DOHH2 (cell line): ENCODE measurements around the gene DTNB.

Experiments used
- H3F3A ChIP-seq: fragments of 200-600 bp; sonication (generic), shearing (Covaris generic); 2 replicates; pipeline ENCODE4 v1.6.0; 2016; ENCODE audit warnings: antibody characterized with exemption, mild to moderate bottlenecking; ENCODE audit not compliant: control insufficient read depth, insufficient read depth
- H3K27ac ChIP-seq: fragments of 200-600 bp; sonication (generic); 2 replicates; pipeline ENCODE4 v1.5.1; 2014; ENCODE audit warnings: low read depth, mild to moderate bottlenecking, low read length, moderate library complexity
- H3K27me3 ChIP-seq: fragments of 200-600 bp; sonication (generic); 2 replicates; pipeline ENCODE4 v1.6.1; 2014; ENCODE audit warnings: mild to moderate bottlenecking, low read length, mixed read lengths; ENCODE audit not compliant: control insufficient read depth
- H3K36me3 ChIP-seq: fragments of 200-600 bp; sonication (generic); 2 replicates; pipeline ENCODE4 v1.6.1; 2014; ENCODE audit warnings: mild to moderate bottlenecking, low read length, moderate library complexity, mixed read lengths; ENCODE audit not compliant: control insufficient read depth
- H3K4me1 ChIP-seq: fragments of 200-600 bp; sonication (generic); 2 replicates; pipeline ENCODE4 v1.6.1; 2014; ENCODE audit warnings: mild to moderate bottlenecking, low read length, mixed read lengths; ENCODE audit not compliant: control insufficient read depth
- H3K4me2 ChIP-seq: fragments of 200-600 bp; sonication (generic); 2 replicates; pipeline ENCODE4 v1.6.0; 2014; ENCODE audit warnings: mild to moderate bottlenecking, low read length, moderate library complexity
- H3K4me3 ChIP-seq: fragments of 200-600 bp; sonication (generic); 2 replicates; pipeline ENCODE4 v1.5.1; 2014; ENCODE audit warnings: mild to moderate bottlenecking, low read length, mixed read lengths
- H3K79me2 ChIP-seq: fragments of 200-600 bp; sonication (generic); 2 replicates; pipeline ENCODE4 v1.6.1; 2014; ENCODE audit warnings: mild to moderate bottlenecking, low read length, mixed read lengths; ENCODE audit not compliant: control insufficient read depth
- H3K9me2 ChIP-seq: fragments of 200-600 bp; sonication (generic); replicated peaks from 2 replicates; pipeline ENCODE4 v1.6.1; 2014; ENCODE audit warnings: mild to moderate bottlenecking, low read length, mixed read lengths; ENCODE audit not compliant: control insufficient read depth
- H3K9me3 ChIP-seq: fragments of 200-600 bp; sonication (generic); 2 replicates; pipeline ENCODE4 v1.6.1; 2014; ENCODE audit warnings: antibody characterized with exemption, low read length, mixed read lengths; ENCODE audit not compliant: control insufficient read depth, insufficient read depth
- H4K20me1 ChIP-seq: fragments of 200-600 bp; sonication (generic); 2 replicates; pipeline ENCODE4 v1.6.0; 2014; ENCODE audit warnings: low read depth, mild to moderate bottlenecking, antibody characterized with exemption, low read length, moderate library complexity; ENCODE audit not compliant: control insufficient read depth, insufficient read depth
- EZH2phosphoT487 ChIP-seq: fragments of 200-600 bp; sonication (generic); IDR thresholded peaks from 2 replicates; pipeline ENCODE4 v1.6.1; 2017; ENCODE audit warnings: borderline replicate concordance, mild to moderate bottlenecking, antibody characterized with exemption, low read length, moderate library complexity, mixed read lengths
- TF ChIP-seq, protein P1 (sequence below): fragments of 200-600 bp; sonication (generic); IDR thresholded peaks from one replicate; pipeline ENCODE4 v1.5.1; 2014; ENCODE audit warnings: antibody characterized with exemption, mild to moderate bottlenecking, low read depth, low read length; ENCODE audit not compliant: poor library complexity, severe bottlenecking

DTNB gene

DNA sequence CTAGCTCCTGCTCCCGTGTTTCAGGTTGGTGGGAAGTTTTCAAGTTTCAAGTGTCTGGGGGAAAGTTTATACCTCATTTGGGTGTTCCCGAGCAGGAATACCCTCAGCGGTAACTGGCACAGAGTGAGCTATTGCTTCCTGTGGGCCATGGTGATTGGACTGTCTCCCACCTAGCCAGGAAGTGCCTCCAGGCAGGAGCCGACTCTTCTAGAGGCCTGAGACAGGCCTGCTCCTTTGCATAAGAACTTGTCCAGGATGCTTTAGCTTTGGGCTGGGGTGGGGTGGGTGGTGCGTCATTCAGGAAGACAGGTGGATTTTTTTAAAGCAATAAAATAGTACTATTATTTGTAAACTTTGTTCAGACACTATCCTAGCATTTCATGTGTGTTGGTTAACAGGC is 308.1 kb downstream of the DTNB start:
- no peaks in the 10 kb centered on the region for H3K9me2 ChIP-seq
- H3K36me3 ChIP-seq: no peaks in the 10 kb centered on the region
- H3K4me3 ChIP-seq: no peak overlapping the region
- H3K9me3 ChIP-seq: no peaks in the 10 kb centered on the region
- H3K27me3 ChIP-seq: no peaks in the 10 kb centered on the region
- peaks cover 17% of the 10 kb centered on the region for H3K4me1 ChIP-seq
- H3F3A ChIP-seq: no peaks in the 10 kb centered on the region
- H4K20me1 ChIP-seq: no peaks in the 10 kb centered on the region
- TF ChIP-seq, protein P1, sequence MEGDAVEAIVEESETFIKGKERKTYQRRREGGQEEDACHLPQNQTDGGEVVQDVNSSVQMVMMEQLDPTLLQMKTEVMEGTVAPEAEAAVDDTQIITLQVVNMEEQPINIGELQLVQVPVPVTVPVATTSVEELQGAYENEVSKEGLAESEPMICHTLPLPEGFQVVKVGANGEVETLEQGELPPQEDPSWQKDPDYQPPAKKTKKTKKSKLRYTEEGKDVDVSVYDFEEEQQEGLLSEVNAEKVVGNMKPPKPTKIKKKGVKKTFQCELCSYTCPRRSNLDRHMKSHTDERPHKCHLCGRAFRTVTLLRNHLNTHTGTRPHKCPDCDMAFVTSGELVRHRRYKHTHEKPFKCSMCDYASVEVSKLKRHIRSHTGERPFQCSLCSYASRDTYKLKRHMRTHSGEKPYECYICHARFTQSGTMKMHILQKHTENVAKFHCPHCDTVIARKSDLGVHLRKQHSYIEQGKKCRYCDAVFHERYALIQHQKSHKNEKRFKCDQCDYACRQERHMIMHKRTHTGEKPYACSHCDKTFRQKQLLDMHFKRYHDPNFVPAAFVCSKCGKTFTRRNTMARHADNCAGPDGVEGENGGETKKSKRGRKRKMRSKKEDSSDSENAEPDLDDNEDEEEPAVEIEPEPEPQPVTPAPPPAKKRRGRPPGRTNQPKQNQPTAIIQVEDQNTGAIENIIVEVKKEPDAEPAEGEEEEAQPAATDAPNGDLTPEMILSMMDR: no peak
- TF ChIP-seq EZH2phosphoT487: no peak
- H3K27ac ChIP-seq: no peak overlapping the region
- H3K4me2 ChIP-seq: no peak overlapping the region
- no peaks in the 10 kb centered on the region for H3K79me2 ChIP-seq

DNA sequence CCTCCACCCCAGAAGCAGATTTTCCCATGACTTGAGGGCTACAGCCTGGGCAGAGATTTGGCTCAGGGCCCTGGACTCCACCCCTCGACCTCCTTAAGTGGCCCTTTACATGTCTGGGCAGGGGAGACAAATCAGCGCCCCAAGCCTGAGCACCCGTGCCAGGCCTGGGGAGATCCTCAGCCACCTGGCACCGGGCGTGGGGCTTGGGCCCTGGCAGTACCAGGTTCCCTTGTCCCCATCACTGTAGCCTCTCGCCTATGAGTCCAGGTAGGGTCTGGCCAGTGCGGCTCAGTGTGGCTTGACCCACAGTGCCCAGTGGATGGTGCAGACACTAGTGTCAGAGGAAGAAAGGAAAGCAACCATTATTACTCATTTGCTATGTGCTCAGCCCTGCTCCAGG is 309.6 kb downstream of the DTNB start:
- Histone ChIP-seq H3K9me3 (no peaks in the 10 kb centered on the region), H3K27me3 (no peaks in the 10 kb centered on the region), H3K27ac (no peak overlapping the region), H3K4me3 (no peak overlapping the region), H4K20me1 (no peaks in the 10 kb centered on the region), H3K36me3 (no peaks in the 10 kb centered on the region), H3K9me2 (no peaks in the 10 kb centered on the region), H3K4me1 (peaks cover 17% of the 10 kb centered on the region), H3K4me2 (no peak overlapping the region), H3K79me2 (no peaks in the 10 kb centered on the region), H3F3A (no peaks in the 10 kb centered on the region)
- TF ChIP-seq EZH2phosphoT487: no peak
- TF ChIP-seq, protein P1: no peak

DNA sequence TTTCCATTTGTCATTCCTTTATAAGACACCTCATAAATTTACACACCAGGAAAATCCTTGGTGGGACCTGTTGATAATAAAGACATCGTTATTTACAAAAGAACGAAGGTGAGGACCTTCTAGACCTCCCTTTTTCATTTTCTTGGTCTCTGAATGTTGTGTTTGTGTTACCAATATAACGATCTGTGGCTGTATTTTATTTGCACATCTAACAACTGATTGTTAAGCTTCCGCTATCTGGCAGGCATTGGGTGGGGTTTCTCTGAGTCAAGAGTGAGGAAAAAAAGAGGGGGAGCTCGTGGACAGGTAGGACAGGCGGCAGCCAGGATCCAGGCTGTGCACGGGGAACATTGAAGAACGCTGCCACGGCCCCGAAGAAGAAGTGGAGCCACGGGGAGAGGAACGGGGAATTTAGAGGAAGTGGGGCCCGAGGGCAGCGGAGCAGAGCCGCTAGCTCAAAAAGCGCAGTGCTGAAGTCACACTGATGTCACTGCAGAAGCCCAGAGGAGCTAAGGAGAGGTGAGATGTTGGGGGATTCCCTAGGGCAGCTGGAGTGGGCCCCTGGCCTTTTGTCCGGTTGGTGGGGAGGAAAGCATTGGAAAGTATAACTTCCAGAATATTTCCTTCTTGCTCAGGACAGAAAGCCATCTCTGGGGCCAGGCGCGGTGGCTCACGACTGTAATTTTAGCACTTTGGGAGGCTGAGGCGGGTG is 310.8 kb downstream of the DTNB start:
- no peaks in the 10 kb centered on the region for H3K79me2 ChIP-seq
- no peaks in the 10 kb centered on the region for H3K36me3 ChIP-seq
- H3K4me1 ChIP-seq: peaks cover 17% of the 10 kb centered on the region

More for the DNA sequence above, 310.8 kb downstream of the DTNB start:
- no peak for TF ChIP-seq EZH2phosphoT487
- TF ChIP-seq, protein P1: no peak
- H3K9me3 ChIP-seq: no peaks in the 10 kb centered on the region
- H3K27me3 ChIP-seq: no peaks in the 10 kb centered on the region
- peak overlapping the region; percentile 98 for H3K4me2 ChIP-seq
- no peaks in the 10 kb centered on the region for H4K20me1 ChIP-seq
- H3K4me3 ChIP-seq: peak overlapping the region; percentile 72
- H3K9me2 ChIP-seq: no peaks in the 10 kb centered on the region
- peak overlapping the region; percentile 69 for H3K27ac ChIP-seq
- no peaks in the 10 kb centered on the region for H3F3A ChIP-seq
